Measurements from ENCODE around the gene PRELID3B. TPM values are rescaled to one million over a fixed set of nuclear protein-coding genes. Genes with fewer than 3 reads are reported as not detected.

The PRELID3B gene
- total RNA-seq, 4 donors from 2014 or later, result 25.4 to 42.2 (median 32.8) TPM

- 74% methylated on average over 3 of the region's 3 CpGs for whole genome bisulfite sequencing
- Histone ChIP-seq H3K9me3 (no peaks in the 10 kb centered on the region), H3K4me1 (peaks cover 47% of the 10 kb centered on the region), H3K36me3 (peaks cover 13% of the 10 kb centered on the region), H3K27me3 (no peaks in the 10 kb centered on the region), H3K27ac (peak overlapping the region; percentile 87), H3K4me3 (peak overlapping the region; percentile 84)
- DNase-seq (ENCODE audit: low spot score in 2 of 2), result no peak
- TF ChIP-seq CTCF (IDR thresholded peaks at IDR 0.05) (no peak), POLR2AphosphoS5 (IDR thresholded peaks at IDR 0.05) (no peak), EP300 (IDR thresholded peaks at IDR 0.05) (no peak), POLR2A (IDR thresholded peaks at IDR 0.05) (no peak)
Observed at GRCh38 chr20:59005523-59006166, 36.9 kb downstream of the PRELID3B start.

- no peak for TF ChIP-seq POLR2AphosphoS5 (IDR thresholded peaks at IDR 0.05)
- no peak for TF ChIP-seq CTCF (IDR thresholded peaks at IDR 0.05)
- TF ChIP-seq POLR2A (IDR thresholded peaks at IDR 0.05), result no peak
- no peak for TF ChIP-seq EP300 (IDR thresholded peaks at IDR 0.05)
Observed at GRCh38 chr20:59004763-59005522, 37.6 kb downstream of the PRELID3B start.

GRCh38 chr20:59004493-59004762 lies 38.2 kb downstream of the PRELID3B start:
- Histone ChIP-seq H3K9me3 (no peaks in the 10 kb centered on the region), H3K4me3 (peak overlapping the region; percentile 84), H3K4me1 (peaks cover 36% of the 10 kb centered on the region), H3K36me3 (peaks cover 23% of the 10 kb centered on the region), H3K27ac (no peak overlapping the region), H3K27me3 (no peaks in the 10 kb centered on the region)
- TF ChIP-seq POLR2AphosphoS5 (IDR thresholded peaks at IDR 0.05) (no peak), EP300 (IDR thresholded peaks at IDR 0.05) (no peak), CTCF (IDR thresholded peaks at IDR 0.05) (no peak), POLR2A (IDR thresholded peaks at IDR 0.05) (no peak)
- WGBS, result 67% methylated on average over 4 of the region's 4 CpGs
- no peak for DNase-seq (ENCODE audit: low spot score in 2 of 2)

More at GRCh38 chr20:59004763-59005522, 37.6 kb downstream of the PRELID3B start:
- Histone ChIP-seq H3K4me3 (peak overlapping the region; percentile 84), H3K36me3 (peaks cover 20% of the 10 kb centered on the region), H3K27ac (peak overlapping the region; percentile 87), H3K27me3 (no peaks in the 10 kb centered on the region), H3K4me1 (peaks cover 40% of the 10 kb centered on the region), H3K9me3 (no peaks in the 10 kb centered on the region)
- DNase-seq (ENCODE audit: low spot score in 2 of 2), result no peak
- 56% methylated on average over 16 of the region's 17 CpGs for WGBS

- Histone ChIP-seq H3K4me1 (peaks cover 36% of the 10 kb centered on the region), H3K36me3 (peaks cover 28% of the 10 kb centered on the region), H3K27ac (no peak overlapping the region), H3K9me3 (no peaks in the 10 kb centered on the region), H3K27me3 (no peaks in the 10 kb centered on the region), H3K4me3 (no peak overlapping the region)
- WGBS, result 79% methylated on average over 16 of the region's 16 CpGs
- DNase-seq (ENCODE audit: low spot score in 2 of 2), result peak in 1 of 2 donors; percentile 56
- TF ChIP-seq POLR2AphosphoS5 (IDR thresholded peaks at IDR 0.05) (no peak), CTCF (IDR thresholded peaks at IDR 0.05) (no peak), POLR2A (IDR thresholded peaks at IDR 0.05) (no peak), EP300 (IDR thresholded peaks at IDR 0.05) (no peak)
Observed at GRCh38 chr20:59003836-59004492, 38.6 kb downstream of the PRELID3B start.

GRCh38 chr20:59002874-59003399 lies 39.6 kb downstream of the PRELID3B start:
- Histone ChIP-seq H3K27me3 (no peaks in the 10 kb centered on the region), H3K36me3 (peaks cover 36% of the 10 kb centered on the region), H3K27ac (no peak overlapping the region), H3K4me3 (no peak overlapping the region), H3K4me1 (peaks cover 36% of the 10 kb centered on the region), H3K9me3 (no peaks in the 10 kb centered on the region)
- DNase-seq (ENCODE audit: low spot score in 2 of 2), result no peak
- WGBS, result 91% methylated on average over 14 of the region's 17 CpGs
- TF ChIP-seq POLR2A (IDR thresholded peaks at IDR 0.05), result no peak
- TF ChIP-seq CTCF (IDR thresholded peaks at IDR 0.05), result no peak
- TF ChIP-seq EP300 (IDR thresholded peaks at IDR 0.05), result no peak
- TF ChIP-seq POLR2AphosphoS5 (IDR thresholded peaks at IDR 0.05), result no peak

All from suprapubic skin (tissue), 4 donors.